Mucosa of stomach (tissue), 1 donor: Measurements from ENCODE around the gene LGR4.

ENCODE experiments used
- H3K27me3 ChIP-seq: one replicate; pipeline ENCODE4 v1.7.0; 2013; ENCODE audit warnings: mild to moderate bottlenecking, low read length; ENCODE audit not compliant: control insufficient read depth, insufficient read depth
- H3K36me3 ChIP-seq: one replicate; pipeline ENCODE4 v1.7.0; 2013; ENCODE audit warnings: low read length; ENCODE audit not compliant: control insufficient read depth, insufficient read depth
- H3K4me1 ChIP-seq: one replicate; pipeline ENCODE4 v1.7.0; 2013; ENCODE audit warnings: mild to moderate bottlenecking, low read length; ENCODE audit not compliant: control insufficient read depth, insufficient read depth
- H3K4me3 ChIP-seq: one replicate; pipeline ENCODE4 v1.7.0; 2013; ENCODE audit warnings: low read length
- H3K9ac ChIP-seq: one replicate; pipeline ENCODE4 v1.7.0; 2013; ENCODE audit warnings: mild to moderate bottlenecking, low read length, moderate library complexity
- H3K9me3 ChIP-seq: one replicate; pipeline ENCODE4 v1.7.0; 2013; ENCODE audit warnings: mild to moderate bottlenecking, low read length, moderate library complexity; ENCODE audit not compliant: control insufficient read depth
- donor health status: Pancreatic carcinoma.

Gene LGR4

DNA sequence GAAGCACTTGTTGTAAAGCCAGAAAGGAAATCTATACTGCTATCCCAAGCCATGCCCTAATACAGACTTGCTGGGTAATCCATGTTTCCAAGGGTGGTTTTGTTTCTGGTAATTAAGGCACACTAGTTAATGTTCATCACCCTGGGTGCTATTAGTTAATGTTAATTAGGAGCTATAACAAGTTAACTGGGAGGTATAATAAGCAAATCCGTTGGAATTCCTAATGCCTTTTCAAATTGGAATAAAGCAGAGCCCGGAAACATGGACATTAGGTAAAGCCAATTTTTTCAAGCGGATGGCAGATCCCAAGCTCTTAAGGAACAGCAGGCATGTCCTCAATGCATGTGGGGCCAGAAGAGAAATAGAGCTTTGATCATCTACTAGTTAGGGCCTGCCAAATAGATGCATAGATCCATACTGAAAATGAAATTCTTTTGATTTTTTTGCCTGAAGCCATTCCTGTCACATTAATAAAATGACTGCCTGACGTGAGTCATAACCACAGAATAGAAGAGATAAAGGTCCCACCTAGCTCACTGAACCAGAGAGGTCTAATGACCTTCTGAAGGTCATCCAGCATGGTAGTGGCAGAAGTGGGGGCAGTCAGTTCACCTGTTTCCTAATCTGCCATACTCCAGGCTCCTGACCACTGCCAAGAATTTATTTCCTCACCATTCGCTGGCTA is 81.1 kb downstream of the LGR4 start:
- Histone ChIP-seq H3K27me3 (no peaks in the 10 kb centered on the region), H3K4me1 (peaks cover 48% of the 10 kb centered on the region), H3K9me3 (no peaks in the 10 kb centered on the region), H3K4me3 (no peak overlapping the region), H3K36me3 (no peaks in the 10 kb centered on the region), H3K9ac (no peak overlapping the region)

DNA sequence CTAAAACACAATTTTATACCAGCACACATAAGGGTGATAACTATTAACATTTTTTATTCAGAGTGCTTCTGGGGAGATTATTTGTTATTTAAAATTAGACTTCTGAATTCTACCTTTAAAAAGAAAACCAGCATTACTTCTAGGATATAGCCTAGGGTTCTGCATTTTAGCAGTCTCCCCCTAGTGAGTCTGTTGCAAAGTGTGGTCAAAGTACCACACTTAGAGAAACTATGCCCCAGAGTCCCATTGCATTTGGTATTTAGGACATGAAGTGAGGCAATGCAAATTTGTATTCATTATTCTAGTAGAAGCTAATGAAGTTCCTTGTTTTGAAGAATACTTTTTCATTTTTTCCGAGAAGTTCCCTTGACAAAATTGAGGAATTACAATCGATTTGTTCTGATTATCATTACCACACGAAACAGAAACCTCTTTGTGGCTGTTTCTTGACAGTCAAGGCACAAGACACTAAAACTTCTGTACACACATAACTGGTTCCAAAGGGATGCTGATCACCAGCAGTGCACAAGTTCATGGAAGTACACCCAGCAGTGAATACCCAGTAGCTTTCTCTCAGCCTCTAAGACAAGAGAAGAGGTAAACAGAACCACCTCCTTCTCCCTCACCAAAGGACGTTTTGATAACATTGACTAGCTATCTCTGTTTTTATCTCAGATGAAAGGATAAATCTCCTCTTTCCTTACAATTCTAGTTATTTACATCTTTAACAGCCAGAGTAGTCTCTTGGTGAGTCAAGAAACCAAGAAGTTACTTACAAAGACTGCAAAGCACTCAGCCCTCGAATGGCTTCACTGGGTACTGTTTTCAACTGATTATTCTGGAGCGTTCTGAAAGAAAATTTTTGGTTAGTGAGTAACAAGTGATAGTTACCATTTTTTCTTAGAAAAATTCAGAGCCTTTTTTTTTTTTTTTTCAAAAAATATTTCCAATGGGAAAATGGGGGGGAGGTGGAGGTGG is 82.0 kb downstream of the LGR4 start:
- Histone ChIP-seq H3K4me3 (no peak overlapping the region), H3K4me1 (peaks cover 42% of the 10 kb centered on the region), H3K36me3 (no peaks in the 10 kb centered on the region), H3K27me3 (no peaks in the 10 kb centered on the region), H3K9me3 (no peaks in the 10 kb centered on the region), H3K9ac (no peak overlapping the region)

DNA sequence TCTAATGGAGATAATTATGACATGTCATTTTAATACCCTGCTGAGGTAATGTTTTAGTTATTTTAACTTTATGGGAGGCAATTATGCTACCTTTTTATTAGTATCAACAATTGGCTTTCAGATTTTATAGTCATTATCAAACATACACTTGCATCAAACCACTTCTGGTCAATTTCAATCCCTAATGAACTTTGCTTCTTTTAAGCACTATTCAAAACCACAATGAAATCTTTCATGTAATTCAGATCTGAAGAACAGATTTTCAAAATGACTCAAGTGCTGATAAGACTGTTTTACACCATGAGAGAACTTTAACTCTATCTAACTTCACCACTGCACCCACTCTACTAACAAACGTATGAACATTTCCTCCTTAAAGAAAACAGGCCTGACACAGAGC is 83.7 kb downstream of the LGR4 start:
- Histone ChIP-seq H3K36me3 (no peaks in the 10 kb centered on the region), H3K4me1 (peaks cover 34% of the 10 kb centered on the region), H3K27me3 (no peaks in the 10 kb centered on the region), H3K9me3 (no peaks in the 10 kb centered on the region), H3K4me3 (no peak overlapping the region), H3K9ac (no peak overlapping the region)

DNA sequence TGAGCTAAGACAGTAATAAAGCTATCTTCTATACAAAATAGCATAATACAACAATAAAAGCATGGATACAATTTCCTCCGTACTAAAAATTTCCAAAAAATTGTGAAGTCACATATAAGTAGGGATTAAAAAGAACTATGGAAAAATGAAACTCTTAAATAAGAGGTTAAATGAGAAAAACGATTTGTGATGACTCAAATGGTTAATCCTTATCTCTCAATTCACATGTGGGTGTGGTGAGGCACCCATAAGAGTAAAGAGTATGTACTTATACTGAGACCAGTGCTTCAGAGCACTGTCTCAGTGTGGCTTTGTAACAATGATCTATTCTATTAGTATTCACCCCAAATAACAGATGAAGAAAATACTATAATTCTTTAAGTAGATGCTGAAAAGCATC is 84.6 kb downstream of the LGR4 start:
- Histone ChIP-seq H3K36me3 (no peaks in the 10 kb centered on the region), H3K4me1 (peaks cover 32% of the 10 kb centered on the region), H3K9ac (no peak overlapping the region), H3K27me3 (no peaks in the 10 kb centered on the region), H3K4me3 (no peak overlapping the region), H3K9me3 (no peaks in the 10 kb centered on the region)

DNA sequence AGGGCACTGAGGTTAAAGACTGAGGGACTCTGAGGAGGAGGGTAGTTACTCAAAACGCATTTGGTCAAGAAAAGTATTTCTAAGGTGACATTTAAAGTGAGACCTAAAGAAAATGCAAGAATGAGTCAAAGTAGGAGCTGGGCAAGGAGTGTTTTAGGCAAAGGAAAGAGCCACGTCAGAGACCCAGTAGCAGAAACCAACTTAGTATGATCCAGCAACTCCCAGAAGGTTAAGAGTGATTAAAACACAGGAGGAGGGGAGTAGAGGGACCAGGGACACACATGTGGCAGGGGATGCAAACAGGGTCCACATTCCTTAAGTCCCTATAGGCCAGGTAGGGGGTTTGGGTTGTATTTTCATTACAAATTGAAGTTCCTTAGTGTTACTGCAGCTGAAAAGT is 85.2 kb downstream of the LGR4 start:
- Histone ChIP-seq H3K4me1 (peaks cover 26% of the 10 kb centered on the region), H3K4me3 (no peak overlapping the region), H3K36me3 (no peaks in the 10 kb centered on the region), H3K27me3 (no peaks in the 10 kb centered on the region), H3K9me3 (no peaks in the 10 kb centered on the region), H3K9ac (no peak overlapping the region)

DNA sequence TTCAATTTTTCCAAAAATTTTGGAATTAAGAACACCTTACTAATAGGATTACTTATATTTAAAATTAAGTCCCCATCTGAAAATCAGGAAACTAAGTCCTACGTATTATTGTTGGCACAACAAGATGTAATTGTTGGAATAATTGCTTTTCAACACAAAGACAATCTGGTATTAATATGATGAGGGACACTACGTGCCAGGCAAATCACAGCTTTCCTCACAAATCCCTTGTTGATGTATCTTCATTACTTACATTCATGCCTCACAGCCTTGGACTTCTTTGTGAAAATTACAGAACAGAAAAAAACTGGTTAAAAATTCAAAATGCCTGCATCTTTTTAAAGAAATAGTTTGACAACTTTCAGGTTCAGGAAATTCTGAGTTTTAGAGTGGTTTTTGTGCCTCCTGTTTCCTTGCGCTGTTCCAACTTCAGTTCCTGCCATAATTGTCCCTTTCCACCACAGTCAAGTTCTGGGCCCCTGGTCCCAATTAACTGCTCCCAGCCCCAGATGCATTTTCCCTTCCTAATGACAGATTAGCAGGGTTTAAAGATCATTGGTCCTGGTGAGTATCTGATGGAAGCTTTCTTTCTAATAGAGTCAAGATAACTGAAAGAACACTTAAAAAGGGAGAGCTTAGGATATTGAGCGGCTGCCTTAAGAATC is 86.3 kb downstream of the LGR4 start:
- no peak overlapping the region for H3K9ac ChIP-seq
- no peaks in the 10 kb centered on the region for H3K36me3 ChIP-seq
- H3K4me1 ChIP-seq, result peaks cover 15% of the 10 kb centered on the region

DNA sequence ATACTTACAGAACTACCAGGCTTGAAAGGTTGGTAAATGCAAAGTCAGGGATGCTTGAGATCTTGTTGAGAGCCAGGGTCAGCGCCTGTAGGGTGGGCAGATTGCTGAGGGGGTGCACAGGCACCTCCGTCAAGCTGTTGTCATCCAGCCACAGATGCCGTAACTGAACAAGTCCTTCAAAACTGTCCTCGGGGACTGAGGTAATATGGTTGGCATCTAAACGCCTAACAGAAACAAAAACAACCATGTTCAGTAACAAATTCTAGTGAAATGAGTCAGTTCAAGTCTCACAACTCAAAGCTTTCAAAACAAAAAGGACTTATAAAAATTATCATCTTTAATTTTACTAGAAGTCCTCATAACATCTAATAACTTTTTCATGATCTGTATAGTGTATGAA is 87.3 kb downstream of the LGR4 start:
- H3K9ac ChIP-seq, result no peak overlapping the region
- no peaks in the 10 kb centered on the region for H3K9me3 ChIP-seq
- H3K4me3 ChIP-seq, result no peak overlapping the region
- H3K36me3 ChIP-seq, result no peaks in the 10 kb centered on the region
- peaks cover 7% of the 10 kb centered on the region for H3K4me1 ChIP-seq
- no peaks in the 10 kb centered on the region for H3K27me3 ChIP-seq

More for the DNA sequence above, 86.3 kb downstream of the LGR4 start:
- Histone ChIP-seq H3K27me3 (no peaks in the 10 kb centered on the region), H3K9me3 (no peaks in the 10 kb centered on the region), H3K4me3 (no peak overlapping the region)

DNA sequence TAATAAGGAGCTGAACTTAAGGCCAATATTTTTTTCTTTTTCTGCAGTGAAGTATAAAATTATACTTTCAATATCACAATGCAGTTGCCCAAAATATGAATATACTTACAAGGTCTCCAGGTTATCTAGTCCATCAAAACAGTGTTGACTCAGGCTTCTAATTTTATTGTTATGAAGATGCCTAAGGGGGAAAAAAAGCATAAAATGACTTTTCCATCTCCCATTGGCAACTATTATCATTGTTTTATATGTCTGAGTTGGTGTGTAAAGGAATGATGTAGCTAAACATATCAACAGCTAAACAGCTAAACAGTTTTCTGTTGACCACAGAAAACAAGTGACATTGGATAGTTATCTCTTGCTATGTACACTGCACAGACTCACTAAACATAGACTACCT is 88.4 kb downstream of the LGR4 start:
- H3K27me3 ChIP-seq, result no peaks in the 10 kb centered on the region
- no peak overlapping the region for H3K4me3 ChIP-seq
- no peaks in the 10 kb centered on the region for H3K36me3 ChIP-seq
- H3K9me3 ChIP-seq, result no peaks in the 10 kb centered on the region
- no peak overlapping the region for H3K9ac ChIP-seq
- H3K4me1 ChIP-seq, result peaks cover 1% of the 10 kb centered on the region

DNA sequence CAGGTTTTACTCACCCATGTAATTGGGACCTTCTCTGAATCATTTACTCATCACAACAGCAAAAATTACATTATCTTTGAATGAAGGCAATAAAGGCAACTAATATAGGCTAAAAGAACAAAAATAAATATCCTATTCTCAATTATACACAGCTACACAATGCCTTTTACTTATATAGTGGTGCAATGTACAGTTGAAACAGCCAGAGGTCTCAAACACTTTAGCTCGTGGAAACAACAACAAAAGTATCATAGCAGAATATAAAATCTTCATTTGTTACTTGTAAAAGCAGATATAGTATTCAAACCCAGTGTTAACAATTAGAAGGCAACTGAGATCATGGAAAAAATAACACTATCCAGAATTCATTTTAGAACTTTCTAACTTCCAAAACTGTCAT is 88.9 kb downstream of the LGR4 start:
- H3K9me3 ChIP-seq, result no peaks in the 10 kb centered on the region
- H3K9ac ChIP-seq, result no peak overlapping the region
- H3K27me3 ChIP-seq, result no peaks in the 10 kb centered on the region
- peaks cover 7% of the 10 kb centered on the region for H3K4me1 ChIP-seq
- no peaks in the 10 kb centered on the region for H3K36me3 ChIP-seq
- H3K4me3 ChIP-seq, result no peak overlapping the region

DNA sequence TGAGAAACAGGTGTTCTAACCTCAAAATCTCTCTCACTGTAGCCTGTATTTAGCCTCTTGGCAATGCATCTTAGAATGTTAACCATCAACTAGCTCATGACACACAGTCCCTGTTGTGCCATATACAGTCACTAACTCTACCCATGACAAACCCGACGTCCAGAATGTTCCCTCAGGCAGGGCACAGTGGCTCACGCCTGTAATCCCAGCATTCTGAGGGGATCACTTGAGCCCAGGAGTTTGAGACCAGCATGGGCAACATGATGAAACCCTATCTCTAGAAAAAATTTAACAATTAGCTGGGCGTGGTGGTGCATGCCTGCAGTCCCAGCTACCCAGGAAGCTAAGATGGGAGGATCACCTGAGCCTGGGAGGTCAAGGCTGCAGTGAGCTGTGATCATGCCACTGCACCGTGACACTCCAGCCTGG is 91.3 kb downstream of the LGR4 start:
- no peaks in the 10 kb centered on the region for H3K36me3 ChIP-seq

DNA sequence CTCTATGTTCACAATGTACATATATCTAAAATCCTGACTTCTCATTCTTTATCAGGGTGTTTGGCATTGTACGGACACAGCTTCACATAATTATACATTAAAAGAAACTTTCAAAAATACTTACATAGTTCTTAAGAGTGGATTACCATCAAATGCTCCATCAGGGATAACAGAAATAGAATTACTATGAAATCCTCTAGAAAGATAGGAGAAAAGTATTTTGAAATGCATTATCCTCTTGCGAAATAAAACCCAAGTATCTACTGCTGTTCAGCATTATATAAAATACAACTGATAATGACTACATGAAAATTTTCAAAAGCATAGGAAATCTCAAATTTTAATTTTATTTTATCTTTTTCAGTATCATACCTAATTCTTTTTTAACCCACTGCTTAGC is 91.8 kb downstream of the LGR4 start:
- Histone ChIP-seq H3K27me3 (no peaks in the 10 kb centered on the region), H3K36me3 (no peaks in the 10 kb centered on the region)

More for the DNA sequence above, 91.3 kb downstream of the LGR4 start:
- no peak overlapping the region for H3K4me3 ChIP-seq
- H3K27me3 ChIP-seq, result no peaks in the 10 kb centered on the region
- peaks cover 10% of the 10 kb centered on the region for H3K4me1 ChIP-seq
- no peak overlapping the region for H3K9ac ChIP-seq
- no peaks in the 10 kb centered on the region for H3K9me3 ChIP-seq

DNA sequence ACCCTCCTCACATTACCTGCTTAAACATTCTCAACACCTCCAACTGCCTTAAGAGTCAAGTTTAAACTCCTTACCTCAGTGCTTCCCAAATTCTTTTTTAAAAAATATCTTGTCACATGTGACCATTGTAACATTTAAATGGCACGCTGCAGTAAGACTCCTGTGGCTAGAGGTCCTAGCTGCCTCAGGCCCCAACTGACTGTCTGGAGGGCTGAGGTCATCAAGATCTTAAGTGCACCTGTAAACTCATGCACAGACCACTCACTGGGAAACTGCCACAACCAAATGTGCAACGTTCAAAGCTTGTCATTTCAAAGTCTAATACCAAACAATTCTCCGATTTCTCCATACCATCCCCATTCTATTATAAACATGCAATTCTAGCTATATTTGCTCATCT is 93.1 kb downstream of the LGR4 start:
- no peaks in the 10 kb centered on the region for H3K36me3 ChIP-seq
- no peak overlapping the region for H3K9ac ChIP-seq
- H3K9me3 ChIP-seq, result no peaks in the 10 kb centered on the region
- no peaks in the 10 kb centered on the region for H3K27me3 ChIP-seq
- peaks cover 17% of the 10 kb centered on the region for H3K4me1 ChIP-seq
- H3K4me3 ChIP-seq, result no peak overlapping the region

More for the DNA sequence above, 91.8 kb downstream of the LGR4 start:
- Histone ChIP-seq H3K4me1 (peaks cover 10% of the 10 kb centered on the region), H3K9ac (no peak overlapping the region), H3K9me3 (no peaks in the 10 kb centered on the region), H3K4me3 (no peak overlapping the region)
